Mesothelial cell of epicardium (in vitro differentiated cells): ENCODE measurements around the gene ALG14. TPM values are rescaled to one million over a fixed set of nuclear protein-coding genes. Genes with fewer than 3 reads are reported as not detected.

Source experiments
- DNase-seq, 2 experiments: peaks; one replicate each; pipeline ENCODE4 v3.0.0; 2021; ENCODE audit warnings: low spot score in 2 of 2; ENCODE audit not compliant: unreplicated experiment in 2 of 2
- H3K27ac Mint-ChIP-seq: 2 replicates; pipeline ENCODE4 v1.8.0; 2021; ENCODE audit warnings: mixed read lengths
- H3K27me3 Mint-ChIP-seq: 2 replicates; pipeline ENCODE4 v1.8.0; 2021; ENCODE audit warnings: low read depth, mixed read lengths
- H3K36me3 Mint-ChIP-seq: 2 replicates; pipeline ENCODE4 v1.8.0; 2021; ENCODE audit warnings: mixed read lengths
- H3K4me1 Mint-ChIP-seq: 2 replicates; pipeline ENCODE4 v1.8.0; 2021; ENCODE audit warnings: mixed read lengths
- H3K4me3 Mint-ChIP-seq: 2 replicates; pipeline ENCODE4 v1.8.0; 2021; ENCODE audit warnings: mild to moderate bottlenecking, moderate library complexity, mixed read lengths
- H3K9me3 Mint-ChIP-seq: 2 replicates; pipeline ENCODE4 v1.8.0; 2021; ENCODE audit warnings: mixed read lengths
- CTCF ChIP-seq: fragments of 200-600 bp; sonication (generic); IDR thresholded peaks from one replicate; pipeline ENCODE4 v1.5.0; 2021; ENCODE audit warnings: antibody characterized with exemption; ENCODE audit not compliant: unreplicated experiment
- total RNA-seq: library from RNA; stranded (reverse); gene quantifications from 3 replicates; pipeline ENCODE4 v1.2.1, GENCODE V29; 2021

ALG14 gene
- total RNA-seq, 1 donor from 2014 or later: 5.0 TPM

- TF ChIP-seq CTCF: no peak
- Mint-ChIP-seq H3K4me3 (peak within 1 kb of the TSS; percentile 93), H3K9me3 (no peaks in the 10 kb centered on the region), H3K36me3 (no peaks in the 10 kb centered on the region), H3K27ac (peak within 1 kb of the TSS; percentile 91), H3K4me1 (peaks cover 32% of the 10 kb centered on the region), H3K27me3 (peaks cover 25% of the 10 kb centered on the region)
- peak; percentile 42 to 68 for DNase-seq
Observed at GRCh38 chr1:95117207-95118066, 44.7 kb upstream of the ALG14 start, which contains the start of gene TLCD4. Gene TLCD4, plus strand, starts transcription at chr1:95117355. Its CDS starts 26,547 bp downstream, at chr1:95143902.

- Mint-ChIP-seq H3K27me3 (peaks cover 25% of the 10 kb centered on the region), H3K4me3 (peak overlapping the region; percentile 93), H3K36me3 (no peaks in the 10 kb centered on the region), H3K4me1 (peaks cover 30% of the 10 kb centered on the region), H3K9me3 (no peaks in the 10 kb centered on the region), H3K27ac (peak overlapping the region; percentile 91)
- TF ChIP-seq CTCF: peak; percentile 74
- DNase-seq: peak; percentile 39 to 73
Observed at GRCh38 chr1:95116580-95117206, 43.9 kb upstream of the ALG14 start.

- Mint-ChIP-seq H3K36me3 (no peaks in the 10 kb centered on the region), H3K27ac (peak overlapping the region; percentile 41), H3K9me3 (no peaks in the 10 kb centered on the region), H3K27me3 (peaks cover 22% of the 10 kb centered on the region), H3K4me3 (peak overlapping the region; percentile 13), H3K4me1 (peaks cover 25% of the 10 kb centered on the region)
- no peak for TF ChIP-seq CTCF
- DNase-seq: no peak
Observed at GRCh38 chr1:95115708-95116137, 43.0 kb upstream of the ALG14 start.

- no peaks in the 10 kb centered on the region for H3K9me3 Mint-ChIP-seq
- H3K4me1 Mint-ChIP-seq: peaks cover 19% of the 10 kb centered on the region
- H3K27ac Mint-ChIP-seq: no peak overlapping the region
- H3K27me3 Mint-ChIP-seq: peaks cover 11% of the 10 kb centered on the region
- no peak for DNase-seq
- no peaks in the 10 kb centered on the region for H3K36me3 Mint-ChIP-seq
- no peak for TF ChIP-seq CTCF
- H3K4me3 Mint-ChIP-seq: no peak overlapping the region
Observed at GRCh38 chr1:95113684-95114083, 40.9 kb upstream of the ALG14 start.

- Mint-ChIP-seq H3K4me3 (no peak overlapping the region), H3K27me3 (no peaks in the 10 kb centered on the region), H3K4me1 (peaks cover 7% of the 10 kb centered on the region), H3K27ac (no peak overlapping the region), H3K9me3 (no peaks in the 10 kb centered on the region), H3K36me3 (no peaks in the 10 kb centered on the region)
- no peak for TF ChIP-seq CTCF
- DNase-seq: no peak
Observed at GRCh38 chr1:95111014-95111413, 38.3 kb upstream of the ALG14 start.
